NCI-H1417 treated with DMSO at 0.1 percent for 48 hours (cell line): Measurements from ENCODE around the gene GNB1.
"Not testable (repeated sequence)": the region's sequence is repeated elsewhere in the genome, so short reads cannot be mapped to it uniquely, and the experiment has no call there.

Source experiments
- DNase-seq: peaks from one replicate; lab custom pipeline; 2025; lab: John Stamatoyannopoulos, UW

The GNB1 gene

GRCh38 chr1:1760345-1760650 lies 130.6 kb downstream of the GNB1 start:
- no peak for DNase-seq

GRCh38 chr1:1759456-1760344 lies 131.2 kb downstream of the GNB1 start:
- no peak for DNase-seq

GRCh38 chr1:1758692-1759455 lies 132.0 kb downstream of the GNB1 start:
- DNase-seq: no peak

GRCh38 chr1:1758059-1758621 lies 132.7 kb downstream of the GNB1 start:
- no peak for DNase-seq

- no peak for DNase-seq
These were observed 133.3 kb downstream of the GNB1 start for GRCh38 chr1:1757422-1758058.

GRCh38 chr1:1756661-1757421 lies 134.0 kb downstream of the GNB1 start:
- DNase-seq: no peak

GRCh38 chr1:1755852-1756251 lies 135.0 kb downstream of the GNB1 start:
- DNase-seq: no peak

- no peak for DNase-seq
These were observed 135.5 kb downstream of the GNB1 start for GRCh38 chr1:1755426-1755825.

GRCh38 chr1:1754051-1754815 lies 136.7 kb downstream of the GNB1 start:
- DNase-seq: no peak

GRCh38 chr1:1753607-1754005 lies 137.3 kb downstream of the GNB1 start:
- DNase-seq: no peak

- DNase-seq: no peak
These were observed 138.0 kb downstream of the GNB1 start for GRCh38 chr1:1752636-1753606.

GRCh38 chr1:1752190-1752589 lies 138.7 kb downstream of the GNB1 start:
- DNase-seq: no peak

- DNase-seq: not testable (repeated sequence)
These were observed 140.9 kb downstream of the GNB1 start for GRCh38 chr1:1749941-1750340.

- no peak for DNase-seq
These were observed 142.1 kb downstream of the GNB1 start for GRCh38 chr1:1748686-1749321.

- DNase-seq: not testable (repeated sequence)
These were observed 144.3 kb downstream of the GNB1 start for GRCh38 chr1:1746566-1746909.

- DNase-seq: not testable (repeated sequence)
These were observed 145.0 kb downstream of the GNB1 start for GRCh38 chr1:1745651-1746565.

- DNase-seq: not testable (repeated sequence)
These were observed 148.4 kb downstream of the GNB1 start for GRCh38 chr1:1742529-1742928.

GRCh38 chr1:1741013-1741412 lies 149.9 kb downstream of the GNB1 start:
- DNase-seq: not testable (repeated sequence)
